T-cell (primary cell): Measurements from ENCODE around the gene TEKTIP1. TPM values are rescaled to one million over a fixed set of nuclear protein-coding genes. Genes with fewer than 3 reads are reported as not detected.

ENCODE experiments used
- ATAC-seq, 4 experiments: fragments of 200-7000 bp in 3 of 4; fragments of 150-1000 bp in 1 of 4; cut with Tn5 transposase; replicated peaks in 1 of 4; 1 replicate in 3 of 4; 2 replicates in 1 of 4; pipeline ENCODE4 v1.10.0; 2021; ENCODE audit warnings: moderate library complexity in 3 of 4, mild to moderate bottlenecking in 2 of 4, moderate number of reproducible peaks in 1 of 4
- CTCF ChIA-PET, 2 donors: fragments of 300-600 bp; sonication (Branson Sonifier 250); formaldehyde crosslinking; loops; one replicate each; lab custom pipeline; 2022; ENCODE audit warnings: antibody characterized with exemption in 2 of 2; lab: Charles Lee
- POLR2A ChIA-PET, 2 donors: fragments of 300-600 bp; sonication (Branson Sonifier 250); formaldehyde crosslinking; loops; one replicate each; lab custom pipeline; 2022; ENCODE audit warnings: antibody characterized with exemption in 2 of 2; lab: Charles Lee
- DNase-seq, 35 experiments: peaks; one replicate each; pipeline versions ENCODE4 v3.0.0 to v3.0.0-alpha.2; 2013 to 2023
- H3K27ac ChIP-seq: one replicate; pipeline ENCODE4 v1.5.1; 2013; ENCODE audit warnings: low read length
- H3K27me3 ChIP-seq, 2 experiments: replicated peaks in 1 of 2; 1 replicate in 1 of 2; 2 replicates in 1 of 2; pipeline versions ENCODE4 v1.6.1 to v1.7.0; 2013; ENCODE audit warnings: low read length in 1 of 2, mixed read lengths in 1 of 2; ENCODE audit not compliant: control insufficient read depth in 2 of 2, insufficient read depth in 2 of 2; ENCODE audit errors: extremely low read depth in 1 of 2
- H3K36me3 ChIP-seq, 2 donors: 1 replicate in 1 of 2; 2 replicates in 1 of 2; pipeline versions ENCODE4 v1.6.1 to v1.7.0; 2013; ENCODE audit warnings: low read length in 1 of 2; ENCODE audit not compliant: control insufficient read depth in 2 of 2, insufficient read depth in 1 of 2; ENCODE audit errors: extremely low read depth in 1 of 2
- H3K4me1 ChIP-seq, 2 experiments: 1 replicate in 1 of 2; 2 replicates in 1 of 2; pipeline versions ENCODE4 v1.6.1 to v1.7.0; 2013; ENCODE audit warnings: low read length in 2 of 2, mixed read lengths in 1 of 2; ENCODE audit not compliant: insufficient read depth in 2 of 2, control insufficient read depth in 1 of 2; ENCODE audit errors: extremely low read depth in 1 of 2
- H3K4me3 ChIP-seq, 2 donors: 1 replicate in 1 of 2; 2 replicates in 1 of 2; pipeline versions ENCODE4 v1.5.1 to v1.7.0; 2013; ENCODE audit warnings: mild to moderate bottlenecking in 2 of 2, low read length in 1 of 2, moderate library complexity in 1 of 2; ENCODE audit not compliant: control insufficient read depth in 1 of 2; ENCODE audit errors: extremely low read depth in 1 of 2
- H3K9me3 ChIP-seq: 2 replicates; pipeline ENCODE4 v1.7.0; 2013
- H3K27ac Mint-ChIP-seq, 2 donors: one replicate each; pipeline ENCODE4 v1.8.0; 2020 to 2021; ENCODE audit warnings: mild to moderate bottlenecking in 2 of 2, mixed read lengths in 2 of 2
- H3K27me3 Mint-ChIP-seq, 2 donors: one replicate each; pipeline ENCODE4 v1.8.0; 2021 to 2022; ENCODE audit warnings: mixed read lengths in 2 of 2
- H3K36me3 Mint-ChIP-seq: one replicate; pipeline ENCODE4 v1.8.0; 2021; ENCODE audit warnings: mixed read lengths
- H3K4me1 Mint-ChIP-seq, 3 donors: one replicate each; pipeline ENCODE4 v1.8.0; 2020 to 2022; ENCODE audit warnings: mixed read lengths in 3 of 3, mild to moderate bottlenecking in 1 of 3
- H3K4me3 Mint-ChIP-seq, 3 donors: one replicate each; pipeline ENCODE4 v1.8.0; 2020 to 2022; ENCODE audit warnings: mild to moderate bottlenecking in 3 of 3, mixed read lengths in 3 of 3, moderate library complexity in 3 of 3
- H3K9me3 Mint-ChIP-seq, 3 donors: one replicate each; pipeline ENCODE4 v1.8.0; 2020 to 2022; ENCODE audit warnings: mixed read lengths in 3 of 3
- WGBS: methylation state at CpG from one replicate; pipeline ENCODE4 v1.1.5; 2013; ENCODE audit warnings: missing lambda C conversion rate; ENCODE audit not compliant: insufficient coverage; 5-methylcytosine and 5-hydroxymethylcytosine counted together
- total RNA-seq, 35 experiments: library from RNA in 6 of 35; stranded (reverse) in 6 of 35; fragments of 120-200 nt in 1 of 35; gene quantifications; one replicate each; pipeline versions ENCODE4 v1.2.1 to v1.2.4 and lab custom pipeline; 2013 to 2026

The TEKTIP1 gene
- total RNA-seq, 5 donors from 2014 or later (not counting 1 experiment from before 2014, with no cell fraction given), result 7.7 to 12.4 (median 10.3) TPM

- WGBS, result 55% methylated on average over 18 of the region's 18 CpGs
- ATAC-seq (peak; percentile 32 to 87 (median 62)), DNase-seq (peak in 14 of 35 experiments; percentile 16 to 63 (median 33))
- H3K36me3 ChIP-seq, result peaks cover 18 to 33% of the 10 kb centered on the region in 2 donors
- ChIA-PET POLR2A (no interaction called here), CTCF (interaction anchor here in 1 of 2 donors (0.6 kb wide), 1 partner anchor 43 kb away, joined by 4 read pairs; no protein-coding TSS in a partner anchor)
- Mint-ChIP-seq H3K27ac (peak overlapping the region; percentile 22 to 27), H3K9me3 (no peaks in the 10 kb centered on the region), H3K36me3 (peaks cover 16% of the 10 kb centered on the region), H3K4me1 (peaks cover 13 to 25% (median 25%) of the 10 kb centered on the region in 3 donors), H3K27me3 (no peaks in the 10 kb centered on the region), H3K4me3 (peak overlapping the region in 1 of 3 donors; percentile 19)
- peaks cover 0 to 16% of the 10 kb centered on the region in 2 experiments for H3K4me1 ChIP-seq
- H3K27ac ChIP-seq, result no peak overlapping the region
- H3K4me3 ChIP-seq, result no peak overlapping the region
- H3K9me3 ChIP-seq, result no peaks in the 10 kb centered on the region
- H3K27me3 ChIP-seq, result no peaks in the 10 kb centered on the region
These were observed 44.4 kb upstream of the TEKTIP1 start for GRCh38 chr19:3494559-3494958.

- ChIA-PET POLR2A (no interaction called here), CTCF (no interaction called here)
- Mint-ChIP-seq H3K27ac (no peak overlapping the region), H3K9me3 (no peaks in the 10 kb centered on the region), H3K36me3 (peaks cover 16% of the 10 kb centered on the region), H3K4me1 (peaks cover 22 to 38% (median 36%) of the 10 kb centered on the region in 3 donors), H3K4me3 (no peak overlapping the region), H3K27me3 (no peaks in the 10 kb centered on the region)
- H3K4me3 ChIP-seq, result no peak overlapping the region
- H3K27me3 ChIP-seq, result no peaks in the 10 kb centered on the region
- no peak for ATAC-seq
- no peaks in the 10 kb centered on the region for H3K9me3 ChIP-seq
- H3K36me3 ChIP-seq, result peaks cover 18 to 31% of the 10 kb centered on the region in 2 donors
- peaks cover 6 to 32% of the 10 kb centered on the region in 2 experiments for H3K4me1 ChIP-seq
- no peak for DNase-seq
- H3K27ac ChIP-seq, result no peak overlapping the region
- WGBS, result 97% methylated on average over 31 of the region's 32 CpGs
These were observed 42.3 kb upstream of the TEKTIP1 start for GRCh38 chr19:3496392-3497273.

GRCh38 chr19:3497757-3498520 lies 41.0 kb upstream of the TEKTIP1 start:
- 100% methylated on average over 2 of the region's 5 CpGs for WGBS
- H3K27me3 ChIP-seq, result no peaks in the 10 kb centered on the region
- no peak overlapping the region for H3K27ac ChIP-seq
- Mint-ChIP-seq H3K4me3 (no peak overlapping the region), H3K27me3 (no peaks in the 10 kb centered on the region), H3K36me3 (peaks cover 13% of the 10 kb centered on the region), H3K27ac (no peak overlapping the region), H3K4me1 (peaks cover 22 to 38% (median 36%) of the 10 kb centered on the region in 3 donors), H3K9me3 (no peaks in the 10 kb centered on the region)
- ATAC-seq (no peak), DNase-seq (no peak)
- peaks cover 13 to 20% of the 10 kb centered on the region in 2 donors for H3K36me3 ChIP-seq
- H3K4me3 ChIP-seq, result no peak overlapping the region
- peaks cover 6 to 32% of the 10 kb centered on the region in 2 experiments for H3K4me1 ChIP-seq
- POLR2A ChIA-PET, result interaction anchor here in 1 of 2 donors (0.6 kb wide), 1 partner anchor 1418 kb away, joined by 4 read pairs; no protein-coding TSS in a partner anchor
- CTCF ChIA-PET, result no interaction called here
- no peaks in the 10 kb centered on the region for H3K9me3 ChIP-seq

- H3K9me3 ChIP-seq, result no peaks in the 10 kb centered on the region
- H3K36me3 Mint-ChIP-seq, result peaks cover 9% of the 10 kb centered on the region
- DNase-seq, result no peak
- no peaks in the 10 kb centered on the region for H3K9me3 Mint-ChIP-seq
- peak in 3 of 4 experiments; percentile 1 to 11 (median 4) for ATAC-seq
- H3K27ac Mint-ChIP-seq, result peak overlapping the region; percentile 99
- POLR2A ChIA-PET, result interaction anchor here in 1 of 2 donors (0.6 kb wide), 1 partner anchor 263 kb away, joined by 10 read pairs; no protein-coding TSS in a partner anchor
- H3K27me3 Mint-ChIP-seq, result no peaks in the 10 kb centered on the region
- peaks cover 26 to 38% (median 33%) of the 10 kb centered on the region in 3 donors for H3K4me1 Mint-ChIP-seq
- peak overlapping the region; percentile 65 to 95 for H3K4me3 ChIP-seq
- H3K27ac ChIP-seq, result peak overlapping the region; percentile 97
- CTCF ChIA-PET, result interaction anchor here in 1 of 2 donors (0.7 kb wide), 1 partner anchor 27 kb away, joined by 3 read pairs; no protein-coding TSS in a partner anchor
- WGBS, result 8% methylated on average over 12 of the region's 18 CpGs
- H3K36me3 ChIP-seq, result peaks cover 12 to 13% of the 10 kb centered on the region in 2 donors
- no peaks in the 10 kb centered on the region for H3K27me3 ChIP-seq
- peak overlapping the region; percentile 91 to 96 (median 91) for H3K4me3 Mint-ChIP-seq
- H3K4me1 ChIP-seq, result peaks cover 6 to 23% of the 10 kb centered on the region in 2 experiments
These were observed 39.1 kb upstream of the TEKTIP1 start for GRCh38 chr19:3499738-3500428.

GRCh38 chr19:3500429-3501101 lies 38.4 kb upstream of the TEKTIP1 start, which contains the start of gene DOHH:
TSS of gene DOHH (minus strand) at chr19:3500674. CDS start at chr19:3496814, 3,860 bp downstream.
- CTCF ChIA-PET, result interaction anchor here in 1 of 2 donors (1.1 kb wide), 1 partner anchor 21 kb away, joined by 3 read pairs; no protein-coding TSS in a partner anchor
- POLR2A ChIA-PET, result no interaction called here
- DNase-seq, result peak; percentile 88 to 98 (median 93)
- ATAC-seq, result peak; percentile 91 to 94 (median 92)
- Histone ChIP-seq H3K36me3 (peaks cover 7 to 11% of the 10 kb centered on the region in 2 donors), H3K4me3 (peak within 1 kb of the TSS; percentile 65 to 95), H3K9me3 (no peaks in the 10 kb centered on the region), H3K27ac (peak within 1 kb of the TSS; percentile 97), H3K4me1 (peaks cover 9 to 29% of the 10 kb centered on the region in 2 experiments), H3K27me3 (no peaks in the 10 kb centered on the region)
- peak within 1 kb of the TSS; percentile 99 for H3K27ac Mint-ChIP-seq
- no peaks in the 10 kb centered on the region for H3K9me3 Mint-ChIP-seq
- peak within 1 kb of the TSS; percentile 91 to 96 (median 91) for H3K4me3 Mint-ChIP-seq
- WGBS, result 0% methylated on average over 43 of the region's 52 CpGs
- H3K27me3 Mint-ChIP-seq, result no peaks in the 10 kb centered on the region
- H3K4me1 Mint-ChIP-seq, result peaks cover 32 to 37% (median 32%) of the 10 kb centered on the region in 3 donors
- H3K36me3 Mint-ChIP-seq, result peaks cover 5% of the 10 kb centered on the region
